GM18505 (cell line): ENCODE results near the gene SNHG17.
"Not testable (repeated sequence)": the region's sequence is repeated elsewhere in the genome, so short reads cannot be mapped to it uniquely, and the experiment has no call there.

Experiments used
- ATAC-seq: cut with Tn5 transposase; IDR thresholded peaks from one replicate; pipeline ENCODE4 v1.9.1; 2021; ENCODE audit not compliant: unreplicated experiment
- POLR2A ChIP-seq: IDR thresholded peaks from 4 replicates; pipeline ENCODE4 v1.6.1; 2011; ENCODE audit warnings: borderline replicate concordance; ENCODE audit not compliant: insufficient read depth, insufficient read length; ENCODE audit errors: extremely low read depth

Gene SNHG17

GRCh38 chr20:38434770-38435554, at the start of gene SNHG17:
TSS of gene SNHG17 (minus strand) at chr20:38435328.
- peak; percentile 73 for ATAC-seq
- peak; percentile 99 for TF ChIP-seq POLR2A

GRCh38 chr20:38479596-38479995, 44.5 kb upstream of the SNHG17 start:
- TF ChIP-seq POLR2A, result no peak

GRCh38 chr20:38477747-38478146, 42.6 kb upstream of the SNHG17 start:
- no peak for TF ChIP-seq POLR2A
- no peak for ATAC-seq

More at GRCh38 chr20:38479596-38479995, 44.5 kb upstream of the SNHG17 start:
- no peak for ATAC-seq

- no peak for TF ChIP-seq POLR2A
- ATAC-seq, result no peak
Observed at GRCh38 chr20:38473367-38473795, 38.3 kb upstream of the SNHG17 start.

GRCh38 chr20:38472513-38473366, 37.6 kb upstream of the SNHG17 start, which contains the start of gene RALGAPB:
TSS of gene RALGAPB (plus strand) at chr20:38472843. CDS start at chr20:38488433, 15,590 bp downstream.
- peak; percentile 88 for TF ChIP-seq POLR2A
- peak; percentile 83 for ATAC-seq

GRCh38 chr20:38471987-38472512, 36.9 kb upstream of the SNHG17 start:
- ATAC-seq, result peak; percentile 0

GRCh38 chr20:38471245-38471644, 36.1 kb upstream of the SNHG17 start:
- TF ChIP-seq POLR2A, result no peak

More at GRCh38 chr20:38471987-38472512, 36.9 kb upstream of the SNHG17 start:
- no peak for TF ChIP-seq POLR2A

GRCh38 chr20:38466983-38467382, 31.9 kb upstream of the SNHG17 start:
- no peak for ATAC-seq
- no peak for TF ChIP-seq POLR2A

More at GRCh38 chr20:38471245-38471644, 36.1 kb upstream of the SNHG17 start:
- ATAC-seq, result no peak

- ATAC-seq, result no peak
- TF ChIP-seq POLR2A, result no peak
Observed at GRCh38 chr20:38466171-38466570, 31.0 kb upstream of the SNHG17 start.

GRCh38 chr20:38461569-38461968, 26.4 kb upstream of the SNHG17 start:
- not testable (repeated sequence) for ATAC-seq

GRCh38 chr20:38461167-38461566, 26.0 kb upstream of the SNHG17 start:
- not testable (repeated sequence) for ATAC-seq

GRCh38 chr20:38460631-38461030, 25.5 kb upstream of the SNHG17 start:
- not testable (repeated sequence) for ATAC-seq

GRCh38 chr20:38460040-38460623, 25.0 kb upstream of the SNHG17 start:
- TF ChIP-seq POLR2A, result no peak
- ATAC-seq, result no peak
